HG03469 (cell line): Measurements from ENCODE around the gene MTHFD1L.

Experiments used
- ATAC-seq: cut with Tn5 transposase; IDR thresholded peaks from one replicate; pipeline ENCODE4 v1.9.1; 2021; ENCODE audit warnings: mild to moderate bottlenecking, moderate library complexity, moderate number of reproducible peaks; ENCODE audit not compliant: unreplicated experiment

MTHFD1L gene

DNA sequence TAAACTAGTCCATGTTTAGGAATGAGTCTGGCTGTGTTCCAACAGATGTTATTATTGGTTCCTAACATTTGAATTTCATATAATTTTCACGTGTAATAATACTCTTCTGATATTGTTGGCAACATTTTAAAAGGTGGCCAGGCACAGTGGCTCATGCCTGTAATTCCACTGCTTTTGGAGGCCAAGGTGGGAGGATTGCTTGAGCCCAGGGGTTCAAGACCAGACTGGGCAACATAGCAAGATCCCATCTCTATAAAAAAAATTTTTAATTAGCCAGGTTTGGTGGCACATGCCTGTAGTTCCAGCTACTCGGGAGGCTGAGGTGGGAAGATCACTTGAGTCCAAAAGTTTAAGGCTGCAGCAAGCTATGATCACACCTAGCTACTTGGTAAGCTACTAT, 116.2 kb downstream of the MTHFD1L start:
- no peak for ATAC-seq

DNA sequence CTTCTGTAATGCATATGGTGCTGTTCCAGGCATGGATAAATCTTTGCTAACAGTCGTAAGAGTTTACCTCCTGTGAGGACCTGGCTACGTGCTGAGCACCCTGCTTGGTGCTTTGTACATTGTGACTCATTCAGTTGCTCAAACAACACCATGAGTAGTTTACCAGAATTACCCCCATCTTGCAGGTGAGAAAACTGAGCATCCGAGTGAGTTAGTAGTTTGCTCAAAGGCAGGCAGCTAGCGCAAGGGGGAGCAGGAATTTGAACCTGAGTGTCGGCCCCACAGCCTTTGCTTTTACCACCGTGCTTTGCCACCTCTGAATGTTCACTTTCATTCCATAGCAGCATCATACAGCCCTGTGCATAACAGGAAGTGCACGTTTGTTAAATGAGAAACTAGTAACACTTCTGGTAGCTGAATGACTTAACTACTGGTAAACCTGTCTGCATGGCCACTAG, 121.9 kb downstream of the MTHFD1L start:
- ATAC-seq: peak; percentile 90

GRCh38 chr6:150987855-150988464, 122.5 kb downstream of the MTHFD1L start:
- ATAC-seq: no peak

- ATAC-seq: no peak
Measured at GRCh38 chr6:150991487-150991886, 126.0 kb downstream of the MTHFD1L start.

DNA sequence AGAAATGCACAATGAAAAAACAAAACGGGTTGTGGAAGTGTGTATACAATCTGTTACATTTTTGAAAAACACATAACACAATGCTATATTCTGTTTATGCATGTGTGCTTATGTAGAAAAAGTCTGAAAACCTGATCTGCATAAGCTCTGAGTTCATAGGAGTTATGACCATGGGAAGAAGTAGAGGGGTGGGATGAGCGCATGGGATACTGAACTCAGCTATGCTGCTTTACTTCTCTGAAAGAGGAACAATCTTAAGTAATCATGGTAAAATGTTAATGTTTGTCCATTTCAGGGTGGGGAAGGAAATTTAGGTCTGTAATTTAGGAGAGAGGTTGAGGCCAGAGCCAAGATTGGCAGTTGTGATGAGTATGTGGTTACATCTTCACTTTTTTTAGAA, 126.8 kb downstream of the MTHFD1L start:
- no peak for ATAC-seq

DNA sequence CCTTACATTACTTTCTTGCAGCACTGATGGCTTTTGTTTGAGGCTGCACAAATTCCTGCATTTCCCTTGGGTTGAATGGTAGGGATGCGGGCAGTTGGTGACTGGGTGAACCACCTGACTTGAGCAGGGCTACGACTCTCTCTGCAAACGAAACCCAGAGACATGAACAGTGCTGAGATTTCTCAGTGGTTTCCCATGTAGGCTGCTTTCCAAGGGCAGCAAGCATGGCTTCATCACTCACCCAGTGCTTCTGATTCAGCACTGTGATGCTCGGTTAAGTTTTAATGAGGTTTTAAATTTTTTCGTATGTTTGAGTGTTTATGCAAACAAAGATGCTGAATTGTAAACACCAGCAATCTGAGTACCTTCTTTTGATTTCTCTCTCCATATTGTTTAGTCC, 127.2 kb downstream of the MTHFD1L start:
- no peak for ATAC-seq

- no peak for ATAC-seq
Measured at GRCh38 chr6:150993253-150993652, 127.8 kb downstream of the MTHFD1L start.

DNA sequence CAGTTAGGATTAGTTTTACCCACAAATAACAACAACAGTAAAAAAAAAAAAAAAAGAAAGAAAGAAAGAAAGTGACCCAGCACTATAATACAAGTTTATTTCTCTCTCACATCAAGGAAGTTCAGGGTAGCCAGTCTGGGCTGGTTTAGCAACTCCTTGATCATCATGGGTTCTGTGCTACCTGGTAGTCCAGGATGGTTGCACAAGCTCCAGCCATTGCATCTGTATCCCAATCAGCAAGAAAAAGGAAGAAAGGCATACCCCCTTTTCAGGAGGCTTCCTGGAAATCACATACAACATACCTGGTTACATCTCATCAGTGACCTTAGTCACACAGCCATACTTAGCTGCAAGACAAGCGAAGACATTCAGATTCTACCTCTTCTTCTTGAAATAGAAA, 128.5 kb downstream of the MTHFD1L start:
- ATAC-seq: no peak

DNA sequence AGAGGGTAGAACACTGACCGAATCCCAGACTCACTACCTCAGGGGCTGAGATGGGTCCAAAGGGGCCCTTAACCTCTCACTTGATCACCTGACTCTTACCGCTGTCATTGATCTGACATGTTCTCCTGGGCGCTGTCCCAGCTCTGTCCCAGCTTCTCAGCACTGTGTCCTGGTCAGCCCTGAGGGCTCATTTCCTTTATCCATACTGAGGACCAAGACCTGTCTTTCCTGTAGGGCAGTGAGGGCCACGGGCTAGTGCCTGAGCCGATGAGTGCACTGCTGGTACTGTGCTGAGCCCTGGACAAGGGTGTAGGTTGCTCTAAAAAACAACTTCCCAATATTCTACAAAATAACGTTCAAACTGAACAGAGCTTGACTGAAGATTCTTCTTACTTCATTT, 131.5 kb downstream of the MTHFD1L start:
- ATAC-seq: no peak

DNA sequence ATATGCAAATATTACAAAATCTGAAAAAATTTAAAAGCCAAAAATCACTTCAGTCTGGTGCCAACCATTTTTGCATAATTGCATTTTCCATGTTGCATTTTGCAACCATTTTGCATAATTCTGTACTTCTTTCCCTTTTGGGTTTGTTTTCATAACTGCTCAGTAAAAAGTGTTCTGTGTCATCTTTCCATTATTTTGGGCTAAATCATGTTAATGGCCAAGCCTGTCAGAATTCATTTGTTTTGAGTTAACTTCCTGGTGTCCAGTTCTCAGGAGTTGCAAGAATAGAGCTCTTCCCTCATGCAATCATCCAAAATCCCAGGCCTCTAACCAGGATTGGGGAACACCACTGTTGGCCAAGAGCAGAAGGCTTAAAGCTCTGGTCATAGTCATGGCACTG, 133.6 kb downstream of the MTHFD1L start:
- ATAC-seq: no peak

DNA sequence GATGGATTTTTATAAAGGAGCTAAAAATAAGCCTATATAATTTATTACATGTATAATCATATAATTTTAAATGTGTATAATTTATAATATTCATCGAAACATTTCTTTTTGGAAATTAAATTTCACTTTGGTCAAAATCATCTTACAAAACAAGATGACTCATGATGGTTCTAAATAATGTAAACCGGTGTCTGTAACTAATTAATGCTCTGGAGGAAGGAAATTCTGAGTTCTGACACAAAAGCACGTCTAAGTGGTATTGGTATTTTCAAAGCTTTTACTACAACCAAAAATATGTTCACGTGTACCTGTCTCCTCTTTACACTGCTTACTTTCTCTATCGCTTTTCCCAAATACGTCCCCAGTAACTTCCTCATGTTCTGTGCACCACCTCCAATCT, 134.1 kb downstream of the MTHFD1L start:
- no peak for ATAC-seq

DNA sequence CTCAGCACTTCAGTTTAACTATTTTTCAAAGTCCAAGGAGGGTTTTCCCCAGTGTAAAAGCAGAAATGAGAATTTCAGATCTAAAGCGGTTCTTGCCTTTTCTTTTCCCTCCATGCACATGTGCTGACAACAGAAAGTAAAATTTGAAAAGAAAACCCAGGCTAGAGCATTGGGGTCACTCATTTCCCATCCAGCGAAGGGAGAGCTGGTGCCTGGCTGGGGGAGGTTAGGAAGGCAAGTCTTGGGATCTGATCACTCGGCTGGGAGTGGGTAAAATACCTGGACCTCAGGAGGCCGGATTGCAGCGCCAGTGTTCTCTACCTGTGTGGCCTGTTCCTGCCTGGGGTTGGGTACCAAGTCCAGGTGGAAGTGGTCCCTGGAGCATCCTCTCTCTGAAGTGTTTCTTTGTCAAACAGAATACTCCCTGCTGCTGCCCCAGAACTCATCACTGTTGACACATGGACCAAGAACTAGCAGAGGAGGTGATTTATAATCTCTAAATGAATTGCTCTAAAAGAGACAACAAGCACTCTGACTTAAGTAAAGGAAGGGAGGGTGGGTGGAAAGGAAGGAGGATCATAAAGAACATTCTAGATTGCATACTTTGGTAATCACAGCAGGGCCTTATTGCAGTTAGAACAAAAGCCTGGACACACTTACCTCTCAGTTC, 136.0 kb downstream of the MTHFD1L start:
- ATAC-seq: no peak

DNA sequence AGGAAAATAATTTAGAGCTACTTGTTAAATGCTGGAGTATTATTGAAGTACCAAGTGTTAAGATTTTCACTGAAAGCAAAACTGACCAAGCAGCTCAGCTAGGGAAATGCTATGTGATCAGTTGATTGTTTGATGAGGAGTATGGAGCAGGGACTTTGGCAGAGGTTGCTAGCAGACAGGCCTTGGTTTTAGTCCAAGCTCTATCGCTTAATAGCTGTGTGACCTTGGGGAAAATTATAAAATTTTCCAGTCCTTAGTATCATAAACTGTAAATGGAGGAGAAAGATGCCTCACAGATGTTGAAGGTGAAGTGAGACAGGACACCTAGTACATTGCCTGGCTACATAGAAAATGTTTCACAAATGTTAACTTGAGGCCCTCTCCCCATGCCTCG, 136.6 kb downstream of the MTHFD1L start:
- ATAC-seq: no peak

DNA sequence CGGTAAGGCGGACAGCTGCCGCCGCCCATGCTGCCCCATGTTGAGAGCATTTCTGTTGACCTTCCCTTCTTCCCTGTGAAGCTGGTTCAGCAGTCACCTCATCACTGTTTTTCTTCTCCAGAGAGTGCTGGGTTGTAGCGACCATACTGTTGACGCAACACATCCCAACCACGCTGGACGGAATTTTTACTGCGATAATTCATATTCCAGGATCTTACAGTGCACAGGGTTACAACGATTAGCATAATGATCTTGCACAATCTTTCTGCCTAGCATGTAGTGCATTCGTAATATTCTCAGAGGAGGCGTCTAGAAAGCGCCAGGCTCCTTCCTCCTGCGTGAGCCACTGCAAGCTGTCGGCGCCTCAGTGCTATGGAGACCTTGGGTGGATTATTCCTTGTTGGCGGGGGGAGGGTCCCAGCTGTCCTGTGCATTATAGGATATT, 137.0 kb downstream of the MTHFD1L start:
- no peak for ATAC-seq

DNA sequence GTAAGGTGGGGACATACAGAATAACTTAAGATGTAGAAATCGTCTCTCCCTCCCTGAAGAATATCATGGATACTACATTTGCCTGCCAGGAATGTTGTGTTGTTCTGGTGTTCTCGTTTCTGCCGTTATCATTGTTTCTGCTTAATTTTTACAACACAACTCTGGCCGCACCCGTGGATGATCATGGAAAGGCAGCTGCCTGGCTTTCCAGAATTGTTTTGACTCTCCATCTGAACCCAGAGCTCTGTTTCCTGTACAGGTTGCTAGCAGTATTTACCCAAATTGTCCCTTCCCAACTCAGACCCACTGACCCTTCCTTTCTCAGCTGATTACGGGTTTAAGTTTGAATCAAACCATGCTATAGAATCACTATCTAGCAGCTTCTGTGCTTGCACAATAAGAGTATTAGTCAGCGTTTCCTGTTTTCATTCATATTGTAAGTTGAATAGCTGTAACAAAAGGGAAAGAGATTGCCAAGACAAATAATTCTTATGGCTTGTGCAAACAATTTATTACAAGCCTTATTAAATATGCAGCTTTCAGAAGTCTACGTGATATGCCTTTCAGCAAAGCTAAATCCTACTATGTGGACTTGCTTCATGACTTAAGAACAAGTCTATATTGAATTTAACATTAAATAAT, 139.0 kb downstream of the MTHFD1L start:
- ATAC-seq: no peak

- no peak for ATAC-seq
Measured at GRCh38 chr6:151005164-151005563, 139.7 kb downstream of the MTHFD1L start.

GRCh38 chr6:151005896-151006632, 140.6 kb downstream of the MTHFD1L start:
- no peak for ATAC-seq

GRCh38 chr6:151007076-151007475, 141.6 kb downstream of the MTHFD1L start:
- no peak for ATAC-seq

DNA sequence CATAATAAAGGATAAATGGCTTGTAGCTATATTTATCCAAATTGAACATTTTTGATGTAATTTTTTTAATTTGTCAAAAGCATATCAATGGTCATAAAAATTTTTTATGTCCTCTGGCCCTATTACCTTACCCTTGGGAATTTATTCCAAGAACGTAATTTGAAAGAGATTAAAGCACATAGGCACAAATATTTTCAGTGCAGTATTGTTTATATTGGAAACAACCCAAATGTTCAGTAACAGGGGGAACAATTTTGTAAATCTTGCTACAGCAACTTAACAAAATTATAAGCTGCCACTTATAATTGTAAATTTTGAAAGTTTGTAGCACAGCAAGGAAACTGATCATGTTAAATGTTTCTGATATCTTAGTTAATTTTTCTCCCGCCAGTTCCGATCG, 142.4 kb downstream of the MTHFD1L start:
- ATAC-seq: no peak

DNA sequence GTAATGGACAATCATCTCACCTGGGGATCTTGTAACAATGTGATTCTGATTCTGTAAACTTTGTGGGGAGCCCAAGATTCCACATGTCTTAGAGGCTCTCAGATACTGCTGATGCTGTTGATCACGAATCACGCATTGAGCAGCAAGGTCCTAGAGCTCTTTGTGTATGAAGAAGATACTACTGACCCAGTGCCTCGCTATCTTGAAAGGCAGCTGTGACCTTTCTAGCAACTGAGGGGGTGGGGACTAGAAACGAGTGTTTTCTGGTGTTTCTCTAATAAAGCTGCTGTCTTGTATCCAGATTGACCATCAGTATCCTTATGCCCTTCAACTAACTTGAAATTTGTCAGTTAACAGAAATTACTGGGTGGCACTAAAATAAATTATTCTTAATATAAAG, 142.9 kb downstream of the MTHFD1L start:
- no peak for ATAC-seq

- no peak for ATAC-seq
Measured at GRCh38 chr6:151009576-151009975, 144.1 kb downstream of the MTHFD1L start.

DNA sequence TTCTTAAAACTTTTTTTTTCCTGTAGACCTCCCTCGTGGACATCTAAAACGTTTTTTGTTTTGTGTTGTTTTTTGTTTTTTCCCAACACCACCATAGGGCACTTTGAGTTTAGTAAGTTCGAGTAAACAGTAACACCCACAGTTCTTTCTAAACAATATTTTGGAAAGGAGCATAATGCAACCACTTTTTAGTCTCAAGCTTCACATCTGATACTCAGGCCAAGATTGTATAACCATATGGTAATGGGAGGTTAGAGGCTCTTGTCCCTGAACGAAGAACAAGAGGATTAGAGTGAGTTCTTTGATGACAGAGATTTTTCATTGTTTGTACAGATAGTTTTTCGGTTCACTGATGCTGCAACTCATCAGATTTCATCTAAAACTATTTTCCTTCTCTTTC, 144.6 kb downstream of the MTHFD1L start:
- ATAC-seq: no peak
